DOHH2 (cell line): Measurements from ENCODE around the gene ADCY6.

Source experiments
- EZH2phosphoT487 ChIP-seq: fragments of 200-600 bp; sonication (generic); IDR thresholded peaks from 2 replicates; pipeline ENCODE4 v1.6.1; 2017; ENCODE audit warnings: borderline replicate concordance, mild to moderate bottlenecking, antibody characterized with exemption, low read length, moderate library complexity, mixed read lengths
- TF ChIP-seq, protein P1 (sequence below): fragments of 200-600 bp; sonication (generic); IDR thresholded peaks from one replicate; pipeline ENCODE4 v1.5.1; 2014; ENCODE audit warnings: antibody characterized with exemption, mild to moderate bottlenecking, low read depth, low read length; ENCODE audit not compliant: poor library complexity, severe bottlenecking

- TF ChIP-seq, protein P1, sequence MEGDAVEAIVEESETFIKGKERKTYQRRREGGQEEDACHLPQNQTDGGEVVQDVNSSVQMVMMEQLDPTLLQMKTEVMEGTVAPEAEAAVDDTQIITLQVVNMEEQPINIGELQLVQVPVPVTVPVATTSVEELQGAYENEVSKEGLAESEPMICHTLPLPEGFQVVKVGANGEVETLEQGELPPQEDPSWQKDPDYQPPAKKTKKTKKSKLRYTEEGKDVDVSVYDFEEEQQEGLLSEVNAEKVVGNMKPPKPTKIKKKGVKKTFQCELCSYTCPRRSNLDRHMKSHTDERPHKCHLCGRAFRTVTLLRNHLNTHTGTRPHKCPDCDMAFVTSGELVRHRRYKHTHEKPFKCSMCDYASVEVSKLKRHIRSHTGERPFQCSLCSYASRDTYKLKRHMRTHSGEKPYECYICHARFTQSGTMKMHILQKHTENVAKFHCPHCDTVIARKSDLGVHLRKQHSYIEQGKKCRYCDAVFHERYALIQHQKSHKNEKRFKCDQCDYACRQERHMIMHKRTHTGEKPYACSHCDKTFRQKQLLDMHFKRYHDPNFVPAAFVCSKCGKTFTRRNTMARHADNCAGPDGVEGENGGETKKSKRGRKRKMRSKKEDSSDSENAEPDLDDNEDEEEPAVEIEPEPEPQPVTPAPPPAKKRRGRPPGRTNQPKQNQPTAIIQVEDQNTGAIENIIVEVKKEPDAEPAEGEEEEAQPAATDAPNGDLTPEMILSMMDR, result no peak
- no peak for TF ChIP-seq EZH2phosphoT487
These were observed 26.5 kb upstream of the ADCY6 start for GRCh38 chr12:48815126-48816110.
